Activated CD4-positive, alpha-beta T cell treated with anti-CD3 and anti-CD28 coated beads for 1 hour (primary cell): ENCODE results near the gene SCUBE2.

ENCODE experiments used
- DNase-seq: peaks from one replicate; pipeline ENCODE4 v3.0.0-alpha.2; 2020

Gene SCUBE2

DNA sequence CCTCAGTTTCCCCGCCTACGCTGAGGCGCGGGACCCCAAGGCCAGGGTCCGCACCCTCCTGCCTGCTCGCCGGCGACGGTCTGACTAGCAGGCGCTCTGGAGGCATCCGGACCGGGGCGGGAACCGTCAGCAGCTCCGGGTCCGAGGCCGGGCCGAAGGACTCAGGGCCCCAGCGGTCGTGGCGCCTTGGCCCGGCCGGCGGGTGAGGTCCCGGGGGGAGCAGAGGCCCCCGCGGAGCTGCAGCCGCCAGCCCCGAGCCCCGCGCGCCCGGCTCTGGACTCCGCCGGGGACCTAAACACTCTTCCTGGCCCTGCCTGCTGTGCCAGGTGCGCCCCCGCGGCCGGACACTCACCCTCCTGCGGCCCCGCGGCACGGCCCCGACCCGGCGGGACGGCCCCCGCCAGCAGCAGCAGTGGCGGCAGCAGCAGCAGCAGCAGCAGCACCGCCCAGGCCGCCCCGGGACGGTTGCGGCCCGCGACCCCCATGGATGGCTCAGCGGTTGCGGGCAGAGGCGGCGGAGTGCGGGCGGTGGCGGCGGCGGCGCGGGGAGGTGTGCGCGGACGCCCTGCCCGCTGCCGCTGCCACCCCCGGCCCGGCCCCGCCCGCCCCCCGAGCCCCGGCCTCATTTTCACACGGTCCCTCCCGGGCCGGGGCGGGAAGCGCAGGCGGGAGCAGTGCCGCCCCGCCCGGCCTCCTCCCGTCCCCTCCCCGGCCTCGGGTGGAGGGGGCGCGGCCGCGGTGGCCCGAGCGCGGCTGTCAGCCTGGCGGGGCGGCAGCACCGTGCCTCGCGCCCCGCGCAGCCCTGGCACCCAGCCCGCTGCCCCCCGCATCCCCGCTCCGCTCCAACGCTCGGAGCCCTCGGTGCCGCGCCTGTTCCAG lies at the start of gene SCUBE2:
TSS of gene SCUBE2 (minus strand) at position 556 of the 879 bp plus-strand sequence. CDS start at position 485, 71 bp downstream.
- DNase-seq, result no peak

DNA sequence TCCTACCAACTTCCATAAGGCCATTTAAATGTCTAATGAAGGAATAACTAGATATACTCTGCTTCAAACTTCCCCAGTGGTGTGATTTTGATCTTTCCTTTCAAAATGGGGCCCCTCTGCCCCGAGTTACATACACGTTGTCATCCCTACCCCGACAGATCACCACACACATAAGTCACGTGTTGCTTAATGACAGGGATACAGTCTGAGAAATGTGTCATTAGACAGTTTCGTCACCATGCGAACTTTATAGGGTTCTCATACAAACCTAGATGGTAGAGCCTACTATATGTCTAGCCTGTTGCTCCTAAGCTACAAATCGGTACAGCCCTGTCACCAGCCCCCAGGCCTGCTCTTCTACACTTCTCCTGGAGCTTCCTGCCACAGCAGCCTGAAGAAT lies 49.8 kb upstream of the SCUBE2 start:
- DNase-seq, result no peak

DNA sequence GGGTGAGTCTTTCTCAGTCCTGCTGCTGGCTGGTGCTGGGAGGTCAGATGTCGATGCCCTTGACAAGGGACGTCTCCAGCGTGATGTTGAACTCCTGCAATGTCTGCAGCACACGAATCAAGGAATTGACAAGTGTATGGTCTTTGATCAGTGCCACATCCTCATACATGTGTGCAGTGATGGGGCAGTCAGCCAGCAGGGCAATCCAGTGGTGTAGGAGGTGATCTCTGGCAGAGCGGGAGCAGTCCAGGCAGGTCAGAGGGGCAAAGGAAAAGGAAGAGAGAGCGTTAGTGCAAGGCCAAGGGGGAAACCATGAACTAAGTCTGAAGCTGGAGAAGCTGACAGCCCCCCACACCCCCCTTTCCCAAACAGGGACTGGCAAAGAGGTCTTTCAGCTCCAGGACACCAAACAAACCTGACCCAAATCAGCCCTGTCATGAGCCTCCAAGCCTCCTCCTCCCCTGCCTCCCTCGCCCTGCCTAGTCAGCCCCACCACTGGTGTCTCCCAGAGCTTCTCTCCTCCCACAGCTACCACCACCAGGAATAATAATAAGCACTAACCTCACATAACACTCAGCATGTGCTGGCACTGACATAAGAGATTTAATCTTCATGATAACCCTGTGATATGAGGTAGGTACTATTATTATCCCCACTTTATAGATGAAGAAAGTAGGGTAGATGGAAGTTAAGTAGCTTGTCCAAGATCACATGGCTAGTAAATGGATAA lies 48.4 kb upstream of the SCUBE2 start:
- DNase-seq, result no peak

DNA sequence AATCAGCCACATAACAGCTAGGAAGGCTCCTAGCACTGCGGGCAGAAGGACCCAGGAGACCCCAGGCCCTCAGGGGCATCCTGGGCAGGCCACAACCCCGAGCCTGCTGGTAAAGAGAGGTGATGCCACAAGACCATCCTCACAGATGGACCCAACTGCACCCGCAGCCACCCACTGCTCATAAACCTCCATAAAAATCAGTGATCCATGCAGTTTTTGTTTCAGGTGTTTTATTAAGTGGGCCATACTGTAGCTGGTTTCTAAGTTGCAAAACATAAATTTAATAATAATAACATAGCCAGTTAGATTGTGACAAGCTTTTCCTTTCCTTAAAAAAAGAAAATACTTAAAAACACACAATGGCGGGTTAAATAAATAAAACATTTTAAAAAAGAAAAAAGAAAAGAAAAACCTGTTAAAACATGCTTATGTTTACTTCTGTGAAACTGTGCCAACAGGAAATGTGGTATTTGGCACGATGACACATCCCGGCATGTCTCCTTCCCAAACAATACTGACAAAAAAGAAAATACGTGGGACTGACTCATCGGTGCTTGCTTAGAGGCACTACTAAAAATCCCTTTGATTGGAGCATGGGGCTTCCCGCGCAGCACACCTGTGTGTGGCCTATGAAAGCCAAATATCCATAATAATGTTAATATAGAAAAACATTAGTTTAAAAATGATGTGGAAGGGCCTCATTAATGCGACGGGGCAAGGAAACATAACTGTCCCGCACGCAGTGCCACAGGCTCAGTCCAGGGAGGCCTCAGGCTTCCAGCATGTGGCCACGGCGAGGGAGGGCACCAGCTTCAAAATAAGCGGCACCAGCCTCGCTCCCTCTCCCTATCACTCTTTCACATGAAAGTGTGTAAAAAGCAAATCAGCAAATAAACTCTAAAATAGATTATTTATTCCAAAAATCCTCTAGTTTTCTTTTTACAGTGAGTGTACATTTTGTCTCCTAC lies 47.5 kb upstream of the SCUBE2 start:
- no peak for DNase-seq

DNA sequence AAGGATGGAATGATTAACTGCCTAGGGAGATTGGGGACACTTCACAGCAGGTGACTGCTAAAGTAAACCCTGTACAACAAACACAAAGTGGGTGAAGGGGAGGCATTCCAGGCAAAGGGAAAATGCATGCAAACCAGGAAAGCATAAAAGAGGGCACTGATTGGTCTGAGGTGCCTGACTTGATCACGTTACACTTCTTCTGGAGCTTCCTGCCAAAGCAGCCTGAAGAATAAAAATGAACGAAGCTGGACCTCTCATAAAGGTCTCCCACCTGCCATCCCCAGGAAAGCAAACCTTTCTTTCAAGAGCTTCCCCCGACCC lies 46.7 kb upstream of the SCUBE2 start:
- DNase-seq, result no peak

DNA sequence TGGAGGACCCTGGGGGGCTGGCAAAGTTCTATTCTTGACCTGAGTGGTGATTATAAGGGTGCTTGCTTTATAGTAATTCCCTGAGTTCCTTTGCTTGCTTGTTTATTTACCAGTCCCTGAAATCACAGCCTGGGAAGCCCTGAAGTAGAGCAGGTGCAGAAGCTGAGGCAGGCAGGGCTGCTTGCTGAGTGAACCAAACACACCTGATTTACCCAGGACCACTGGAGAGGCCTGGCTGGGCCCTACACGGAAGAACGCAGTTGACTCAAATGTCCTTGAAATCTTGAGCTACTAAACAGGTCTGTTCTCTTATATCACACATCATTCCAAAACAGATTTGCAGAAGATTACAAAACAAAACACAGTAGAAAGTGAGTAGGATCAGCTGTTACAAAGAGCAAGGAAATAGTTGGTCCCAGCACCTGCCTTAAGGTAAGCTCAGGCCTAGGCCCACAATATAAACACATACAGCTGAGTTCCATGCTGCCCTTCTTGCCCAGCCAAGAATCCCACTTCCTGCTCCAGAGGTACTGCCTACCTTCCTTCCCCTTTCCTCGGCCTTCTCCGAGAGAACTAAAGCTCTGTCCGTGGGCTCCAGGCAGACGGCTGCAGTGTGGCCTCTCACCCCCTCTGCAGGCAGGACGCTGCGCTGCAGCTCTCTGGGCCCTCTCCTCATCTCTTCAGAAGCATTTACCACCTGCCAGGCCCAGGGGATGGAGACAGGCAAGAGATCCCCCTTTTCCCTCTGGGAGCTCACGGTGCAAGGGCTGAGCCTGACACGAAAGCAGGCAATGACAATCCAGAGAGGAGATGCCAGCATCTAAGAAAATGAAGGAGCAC lies 46.1 kb upstream of the SCUBE2 start:
- DNase-seq, result peak; percentile 55

DNA sequence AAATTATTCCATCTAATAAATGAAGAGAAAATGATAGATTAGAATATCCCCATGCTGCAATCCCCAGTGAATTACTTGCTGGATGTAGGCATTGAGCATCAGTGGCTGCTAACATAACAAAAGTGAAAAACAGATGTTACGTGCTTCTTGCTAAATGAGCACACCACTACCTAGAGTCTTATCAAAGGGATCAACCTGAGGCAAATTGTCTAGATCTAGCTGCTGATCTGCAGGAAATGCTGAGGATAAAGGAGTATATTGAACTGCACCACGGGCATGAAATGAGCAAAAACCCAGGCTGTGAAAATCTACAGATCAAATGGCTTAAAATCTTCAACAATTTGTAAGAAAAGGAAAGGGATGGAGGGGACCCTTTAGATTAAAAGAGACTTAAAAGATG lies 45.3 kb upstream of the SCUBE2 start:
- no peak for DNase-seq

DNA sequence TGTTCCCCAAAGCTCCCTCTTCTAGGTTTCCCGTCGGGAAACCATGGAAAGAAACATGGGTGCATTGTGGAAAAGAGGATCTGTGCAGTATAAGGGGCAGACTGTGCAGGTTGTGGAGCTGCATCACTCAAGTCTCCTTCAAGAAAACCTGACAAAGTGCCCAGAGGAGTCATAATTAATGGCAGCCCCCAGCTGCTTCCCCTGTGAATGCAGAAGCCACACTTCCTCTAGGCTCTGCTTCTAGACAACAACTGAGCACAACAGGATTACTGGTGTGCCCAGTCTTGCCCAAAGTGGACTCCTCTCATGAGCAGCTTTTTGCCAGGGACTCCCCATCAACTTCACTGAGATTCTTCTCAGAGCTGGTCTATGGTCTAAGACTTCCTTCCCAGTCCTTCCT lies 42.6 kb upstream of the SCUBE2 start:
- DNase-seq, result no peak

DNA sequence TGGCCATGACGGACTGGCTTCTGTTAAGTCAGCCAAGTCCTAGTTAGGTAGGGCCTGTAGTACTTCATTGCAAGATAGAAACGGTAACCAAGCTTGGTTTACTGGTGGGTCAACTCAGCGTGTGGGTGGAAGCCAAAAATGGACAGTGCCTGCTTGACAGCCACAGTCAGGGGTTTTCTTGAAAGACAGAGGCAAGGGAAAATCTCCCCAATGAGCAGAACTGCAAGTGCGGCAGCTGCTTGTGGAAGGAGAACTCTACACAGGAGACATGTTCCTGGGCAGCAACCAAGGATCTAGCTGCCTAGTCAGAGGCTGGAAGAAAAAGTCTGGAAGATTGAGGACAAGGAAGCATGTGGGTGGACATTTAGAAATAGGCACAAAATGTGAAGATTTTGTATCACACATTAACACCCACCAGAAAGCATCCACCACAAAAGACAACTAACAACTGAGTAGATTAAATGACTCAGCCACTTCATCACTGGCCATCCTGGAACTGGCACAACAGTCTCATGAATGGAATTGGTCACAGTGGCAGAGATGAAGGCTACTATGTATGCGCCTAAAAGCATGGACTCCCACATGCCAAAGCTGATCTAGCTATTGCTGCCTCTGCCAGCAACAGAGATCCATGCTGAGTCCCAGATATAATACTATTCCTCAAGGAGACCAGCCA lies 40.9 kb upstream of the SCUBE2 start:
- DNase-seq, result no peak

DNA sequence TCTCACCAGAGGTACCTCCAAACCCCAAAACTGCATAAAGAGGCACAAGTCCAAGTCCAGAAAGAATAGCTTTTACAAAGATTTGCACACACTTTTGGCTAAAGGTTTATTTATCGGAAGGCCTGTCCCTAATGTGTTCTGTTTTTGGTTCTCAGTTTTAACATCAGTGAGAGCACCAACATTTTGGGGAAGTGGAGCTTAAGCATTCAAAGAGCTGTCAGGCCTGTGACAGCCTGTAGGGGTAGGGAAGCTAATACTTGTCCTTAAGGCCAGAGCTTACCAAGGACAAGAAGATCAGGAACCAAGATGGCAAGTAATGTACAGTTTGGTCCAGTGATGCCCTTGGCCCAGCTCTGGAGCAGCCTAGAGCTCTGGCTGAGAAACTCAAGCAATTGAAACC lies 38.9 kb upstream of the SCUBE2 start:
- no peak for DNase-seq

DNA sequence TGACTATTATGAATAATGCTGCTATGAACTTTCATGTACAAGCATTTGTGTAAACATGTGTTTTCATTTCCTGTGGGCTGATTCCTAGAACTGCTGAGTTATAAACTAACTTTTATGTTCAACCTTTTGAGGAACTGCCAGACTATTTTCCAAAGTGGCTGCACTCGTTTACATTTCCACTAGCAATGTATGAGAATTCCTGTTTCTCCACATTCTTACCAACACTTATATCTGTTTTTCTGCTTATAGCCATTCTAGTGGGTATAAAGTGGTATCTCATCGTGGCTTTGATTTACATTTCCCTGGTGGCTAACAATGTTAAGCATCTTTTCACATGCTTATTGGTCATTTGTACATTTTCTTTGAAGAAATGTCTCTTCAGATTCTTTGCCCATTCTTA lies 35.2 kb upstream of the SCUBE2 start:
- no peak for DNase-seq

DNA sequence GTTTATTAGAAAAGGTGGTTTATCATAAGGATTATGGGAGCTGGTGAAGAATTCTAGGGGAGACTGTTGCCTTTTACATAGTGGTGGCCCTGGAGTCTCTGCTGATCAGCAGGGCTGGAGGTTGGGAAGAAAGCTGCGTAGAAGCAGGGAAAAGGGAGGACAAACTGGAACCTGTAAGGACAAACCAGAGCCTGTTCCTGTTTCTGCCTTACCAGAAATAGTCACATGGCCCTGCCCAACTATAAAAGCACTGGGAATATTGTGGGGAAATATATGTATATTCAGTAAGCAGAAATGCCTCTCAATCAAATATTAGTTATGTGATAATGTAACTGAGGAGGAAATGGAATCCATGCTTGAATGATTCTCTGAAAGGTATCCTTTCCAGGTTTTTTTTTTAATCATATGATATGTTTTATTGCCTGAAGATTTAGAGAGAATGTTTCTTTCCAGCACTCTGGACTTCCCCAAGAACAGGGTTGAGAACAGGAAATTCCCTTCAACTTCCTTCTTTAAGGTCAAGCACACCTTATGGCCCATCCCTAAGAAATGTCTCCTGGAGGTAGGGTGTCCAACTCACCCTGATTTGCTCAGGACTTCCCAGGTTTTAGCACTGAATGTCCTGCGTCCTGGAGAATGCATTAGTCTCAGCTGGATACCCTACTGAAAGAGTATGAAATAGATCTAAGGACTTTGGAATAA lies 33.9 kb upstream of the SCUBE2 start:
- no peak for DNase-seq

DNA sequence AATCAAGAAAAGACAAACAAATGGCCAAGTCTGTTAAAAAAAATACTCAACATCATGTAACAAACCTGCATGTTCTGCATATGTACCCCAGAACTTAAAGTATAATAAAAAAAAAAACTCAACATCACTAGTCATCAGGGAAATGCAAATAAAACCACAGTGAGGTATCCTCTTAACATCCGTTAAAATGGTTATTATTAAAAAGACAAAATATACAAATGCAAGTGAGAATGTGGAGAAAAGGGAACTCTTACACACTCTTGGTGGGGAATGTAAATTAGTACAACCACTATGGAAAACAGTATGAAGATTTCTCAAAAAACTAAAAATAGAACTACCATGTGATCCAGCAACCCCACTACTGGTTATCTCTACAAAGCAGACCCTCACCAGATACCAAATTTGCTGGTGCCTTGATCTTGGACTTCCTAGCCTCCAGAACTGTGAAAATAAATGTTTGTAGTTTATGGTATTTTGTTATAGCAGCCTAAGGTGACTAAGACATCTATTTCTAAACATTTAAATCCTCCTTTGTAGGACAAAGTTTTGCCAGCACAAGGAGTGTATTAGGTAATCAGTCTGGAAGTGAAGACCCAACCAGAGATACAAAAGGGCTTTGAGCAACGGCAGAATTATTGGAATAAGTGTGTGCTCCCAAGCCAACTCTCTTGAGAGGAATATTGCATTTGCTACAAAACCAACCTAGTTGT lies 32.4 kb upstream of the SCUBE2 start:
- no peak for DNase-seq

DNA sequence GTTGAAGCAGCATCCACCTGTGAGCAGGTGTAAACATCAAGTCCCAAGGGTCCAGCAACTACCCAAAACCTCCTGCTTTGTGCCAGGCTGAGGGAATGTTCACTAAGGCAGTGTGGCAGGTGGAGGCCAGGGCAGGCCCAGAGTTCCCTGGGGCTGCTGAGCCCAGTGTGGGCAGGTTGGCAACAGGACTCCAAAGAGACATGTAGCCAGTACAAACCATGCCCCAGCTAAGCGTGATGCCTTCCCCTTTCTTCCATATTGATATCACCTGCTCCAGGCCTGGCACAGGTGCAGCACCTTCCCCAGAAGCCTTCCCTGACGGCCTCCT lies 30.0 kb upstream of the SCUBE2 start:
- no peak for DNase-seq

DNA sequence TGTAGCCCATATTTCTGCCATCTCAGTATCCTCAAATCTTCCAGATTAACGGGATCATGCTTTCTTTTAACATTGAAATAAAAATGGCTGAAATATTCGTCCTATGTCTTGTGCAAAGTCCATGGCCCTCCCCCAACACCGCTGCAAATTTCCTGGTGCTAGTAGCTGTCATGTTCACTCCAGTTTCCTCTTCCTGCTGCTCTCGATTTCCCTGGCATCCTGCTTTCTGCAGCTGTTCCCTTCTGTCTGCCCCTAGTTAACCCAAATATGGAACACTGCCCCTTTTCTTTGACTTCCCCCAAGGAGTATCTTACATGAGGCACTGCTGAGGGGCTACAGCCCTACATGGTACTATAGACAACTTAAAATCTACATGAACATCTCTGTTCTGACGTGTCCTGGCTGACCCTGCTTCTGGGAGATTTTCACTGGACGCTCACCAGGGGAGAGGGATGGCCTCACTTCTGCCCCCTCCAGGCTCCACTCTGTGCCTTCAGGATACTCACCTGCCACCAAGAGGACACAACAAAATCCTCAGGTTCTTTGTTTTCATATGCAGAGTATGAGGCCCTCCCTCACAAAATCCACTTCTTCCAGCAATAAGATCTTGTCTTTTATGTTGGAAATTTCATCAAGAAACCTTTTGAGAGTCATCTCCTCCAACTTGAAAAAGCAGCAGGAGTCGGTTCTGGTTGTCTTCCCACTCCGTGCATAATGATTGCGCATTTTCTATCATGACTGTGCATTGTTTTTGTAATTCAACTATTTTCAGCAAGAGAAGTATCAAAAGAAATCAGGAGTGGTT lies 29.5 kb upstream of the SCUBE2 start:
- no peak for DNase-seq

DNA sequence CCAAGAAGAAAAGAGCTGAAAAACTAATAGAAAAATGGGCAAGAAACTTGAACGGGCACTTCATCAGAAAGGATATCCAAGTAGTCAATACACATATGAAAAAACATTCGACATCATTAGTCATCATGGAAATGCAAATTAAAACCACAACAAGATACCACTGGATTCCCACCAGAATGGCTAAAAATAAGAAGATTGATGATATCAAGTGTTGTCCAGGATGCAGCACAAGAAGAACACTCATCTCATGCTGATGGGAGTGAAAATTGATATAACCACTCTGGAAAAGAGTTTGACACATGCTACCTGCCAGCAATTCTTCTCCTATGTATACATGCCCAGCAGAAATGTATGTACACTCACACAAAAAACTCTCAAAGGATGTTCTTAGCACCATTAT lies 26.9 kb upstream of the SCUBE2 start:
- DNase-seq, result no peak

DNA sequence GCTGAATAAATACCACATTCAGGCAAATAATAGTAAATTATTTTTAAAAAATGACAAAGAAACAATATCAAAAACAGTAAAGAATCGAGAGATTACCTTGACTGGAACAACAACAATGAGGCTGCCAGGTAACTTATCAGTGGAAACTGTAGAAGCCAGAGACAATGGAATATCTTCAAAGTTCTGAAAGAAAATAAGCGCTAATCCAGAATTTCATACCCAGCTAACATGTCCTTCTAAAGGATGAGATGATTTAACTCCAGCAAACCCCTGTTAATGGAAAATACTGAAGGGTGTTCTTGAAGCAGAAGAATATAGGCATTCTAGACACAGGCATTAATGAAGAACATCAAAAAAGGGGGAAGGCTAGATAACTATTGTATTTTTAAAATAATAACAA lies 20.7 kb upstream of the SCUBE2 start:
- no peak for DNase-seq

DNA sequence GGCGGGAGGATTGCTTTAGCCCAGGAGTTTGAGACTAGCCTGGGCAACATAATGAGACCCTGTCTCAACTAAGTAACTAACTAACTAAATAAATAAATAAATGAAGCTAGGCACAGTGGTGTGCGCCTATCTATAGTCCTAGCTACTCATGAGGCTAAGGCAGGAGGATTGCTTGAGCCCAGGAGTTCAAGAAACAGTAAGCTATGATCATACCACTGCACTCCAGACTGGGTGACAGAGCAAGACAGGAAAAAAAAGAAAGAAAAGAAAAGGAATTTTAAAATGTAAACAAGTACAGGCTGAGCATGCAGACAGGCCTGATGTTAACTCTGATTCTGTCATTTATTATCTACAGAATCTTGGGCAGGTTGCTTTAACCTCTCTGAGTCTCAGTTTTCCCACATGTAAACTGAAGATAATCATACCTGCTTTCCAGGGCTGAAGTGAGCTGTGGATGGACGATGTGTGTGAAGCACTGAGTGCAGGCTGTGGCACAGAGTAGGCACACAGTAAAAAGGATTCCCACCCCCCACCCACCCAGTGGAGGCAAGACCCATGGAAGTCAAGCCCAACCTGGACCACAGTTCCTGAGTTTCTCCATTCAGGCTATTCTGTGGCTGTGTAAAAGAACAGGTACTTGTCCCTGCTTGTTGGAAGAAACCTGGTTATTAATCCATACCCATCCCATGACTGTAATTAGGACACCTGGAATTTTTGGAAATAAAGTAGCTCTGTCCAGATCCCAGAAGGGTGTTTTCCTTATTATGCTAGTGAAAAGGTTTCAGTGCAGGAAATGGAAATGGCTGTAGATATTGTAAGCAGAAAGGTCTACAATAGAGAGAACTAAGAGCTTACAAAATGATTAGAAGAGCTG lies 18.7 kb upstream of the SCUBE2 start:
- no peak for DNase-seq

DNA sequence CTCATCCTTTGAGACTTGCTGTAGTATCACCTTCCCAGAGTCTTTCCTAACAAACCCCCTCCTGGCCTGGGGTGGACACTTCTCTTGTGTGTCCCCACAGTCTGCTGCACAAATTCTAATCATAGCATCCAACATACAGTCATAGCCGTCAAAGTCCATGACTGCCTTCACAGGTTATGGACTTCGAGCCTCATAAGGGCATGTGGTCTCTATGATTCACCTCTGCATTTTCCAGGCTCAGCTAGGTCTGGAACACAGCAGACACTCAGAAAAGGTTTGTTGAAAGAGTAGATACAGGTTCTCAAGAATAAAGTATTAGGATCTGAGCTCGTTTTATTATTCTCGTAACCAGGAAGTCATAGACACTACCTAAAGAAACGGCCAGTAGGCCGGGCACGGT lies 13.2 kb upstream of the SCUBE2 start:
- DNase-seq, result no peak
